Small intestine (tissue), 7 donors: ENCODE results near the gene OCIAD2. TPM values are rescaled to one million over a fixed set of nuclear protein-coding genes. Genes with fewer than 3 reads are reported as not detected.
"Not testable (repeated sequence)": the region's sequence is repeated elsewhere in the genome, so short reads cannot be mapped to it uniquely, and the experiment has no call there.

Experiments used
- DNase-seq, 2 donors: peaks; one replicate each; pipeline versions ENCODE4 v3.0.0 to v3.0.0-alpha.2; 2013
- FAIRE-seq: peaks from 2 replicates; lab custom pipeline; 2012; peaks lifted over from hg19 to GRCh38; lab: Jason Lieb, UNC
- H3K27ac ChIP-seq, 3 donors: one replicate each; pipeline ENCODE4 v1.5.1; 2013; ENCODE audit warnings: low read length in 2 of 3, mild to moderate bottlenecking in 2 of 3, control low read depth in 1 of 3, inconsistent platforms in 1 of 3, low read depth in 1 of 3, moderate library complexity in 1 of 3
- H3K27me3 ChIP-seq, 3 donors: one replicate each; pipeline ENCODE4 v1.6.1; 2013; ENCODE audit warnings: low read length in 3 of 3, inconsistent platforms in 1 of 3; ENCODE audit not compliant: control insufficient read depth in 3 of 3, insufficient read depth in 3 of 3
- H3K36me3 ChIP-seq, 3 donors: one replicate each; pipeline ENCODE4 v1.6.1; 2013; ENCODE audit warnings: low read length in 3 of 3, inconsistent platforms in 1 of 3, low read depth in 1 of 3, mild to moderate bottlenecking in 1 of 3, moderate library complexity in 1 of 3; ENCODE audit not compliant: control insufficient read depth in 3 of 3, insufficient read depth in 2 of 3
- H3K4me1 ChIP-seq, 3 donors: one replicate each; pipeline ENCODE4 v1.6.1; 2013; ENCODE audit warnings: low read length in 2 of 3, inconsistent platforms in 1 of 3, low read depth in 1 of 3, mild to moderate bottlenecking in 1 of 3, moderate library complexity in 1 of 3; ENCODE audit not compliant: control insufficient read depth in 3 of 3, insufficient read depth in 2 of 3
- H3K4me3 ChIP-seq, 3 donors: one replicate each; pipeline ENCODE4 v1.5.1; 2013; ENCODE audit warnings: low read length in 3 of 3, control low read depth in 1 of 3, inconsistent platforms in 1 of 3, low read depth in 1 of 3, mild to moderate bottlenecking in 1 of 3, moderate library complexity in 1 of 3
- H3K9me3 ChIP-seq, 2 donors: one replicate each; pipeline ENCODE4 v1.6.1; 2013; ENCODE audit warnings: low read depth in 1 of 2, low read length in 1 of 2; ENCODE audit not compliant: control insufficient read depth in 2 of 2, insufficient read depth in 1 of 2
- WGBS, 3 donors: extraction: QIAGEN DNeasy Blood & Tissue Kit; methylation state at CpG; one replicate each; pipeline ENCODE4 v1.1.7; 2013; 5-methylcytosine and 5-hydroxymethylcytosine counted together
- polyA plus RNA-seq, 4 donors: library from polyadenylated mRNA; stranded (reverse) in 3 of 4; unstranded in 1 of 4; fragments of 200-250 nt in 3 of 4; fragments of 120-200 nt in 1 of 4; gene quantifications; one replicate each; pipeline versions ENCODE4 v1.2.1 to v1.2.3, GENCODE V29; 2013
- donor health status: healthy with polysubstance abuse.
- donor health status: control.
- donor health status: control.
- donor health status: Bipolar disorder and iron deficiency.
- donor health status: healthy.

The OCIAD2 gene
- polyA plus RNA-seq, 4 donors, result 90.5 to 223 (median 166) TPM

- no peaks in the 10 kb centered on the region for H3K9me3 ChIP-seq
- WGBS, 3 donors, result 51 to 69% (median 59%) methylated on average over 1 of the region's 1 CpG
- FAIRE-seq, result no peak
- no peak overlapping the region for H3K4me3 ChIP-seq
- peaks cover 4 to 11% (median 8%) of the 10 kb centered on the region in 3 donors for H3K36me3 ChIP-seq
- no peaks in the 10 kb centered on the region for H3K27me3 ChIP-seq
- no peak overlapping the region for H3K27ac ChIP-seq
- DNase-seq, result no peak
- no peaks in the 10 kb centered on the region for H3K4me1 ChIP-seq
Observed at GRCh38 chr4:48862661-48863060, 43.9 kb downstream of the OCIAD2 start.

- FAIRE-seq, result no peak
- Histone ChIP-seq H3K9me3 (no peaks in the 10 kb centered on the region), H3K27ac (no peak overlapping the region), H3K4me3 (no peak overlapping the region), H3K36me3 (peaks cover 5 to 14% (median 8%) of the 10 kb centered on the region in 3 donors), H3K4me1 (no peaks in the 10 kb centered on the region), H3K27me3 (no peaks in the 10 kb centered on the region)
- 84 to 95% (median 88%) methylated on average over 3 of the region's 3 CpGs for WGBS, 3 donors
- no peak for DNase-seq
Observed at GRCh38 chr4:48862038-48862437, 44.5 kb downstream of the OCIAD2 start.

- no peaks in the 10 kb centered on the region for H3K4me1 ChIP-seq
- FAIRE-seq (no peak), DNase-seq (no peak)
- no peaks in the 10 kb centered on the region for H3K27me3 ChIP-seq
- WGBS, 3 donors, result 87 to 92% (median 89%) methylated on average over 7 of the region's 7 CpGs
- H3K36me3 ChIP-seq, result peaks cover 8 to 24% (median 8%) of the 10 kb centered on the region in 3 donors
- H3K27ac ChIP-seq, result no peak overlapping the region
- H3K4me3 ChIP-seq, result no peak overlapping the region
- H3K9me3 ChIP-seq, result no peaks in the 10 kb centered on the region
Observed at GRCh38 chr4:48858130-48858529, 48.4 kb downstream of the OCIAD2 start.

DNA sequence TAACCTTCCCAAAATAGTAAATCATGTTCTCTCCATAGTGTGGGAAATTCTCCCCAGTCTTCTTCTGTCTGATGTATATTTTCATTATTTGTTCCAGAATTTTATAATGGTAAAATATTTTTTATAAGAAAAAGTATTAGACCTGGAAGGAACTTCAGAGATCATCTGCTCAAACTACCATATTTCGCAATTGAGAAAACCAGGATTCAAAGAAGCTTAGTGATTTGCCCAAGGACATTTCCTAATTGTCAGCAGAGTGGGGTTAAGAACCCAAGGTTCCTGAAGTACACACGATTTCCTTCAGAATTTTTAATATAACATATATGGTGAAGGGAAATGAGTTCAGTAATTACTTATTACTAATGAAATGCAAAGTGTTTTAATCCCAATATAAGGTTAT, 51.6 kb downstream of the OCIAD2 start:
- H3K27ac ChIP-seq, result no peak overlapping the region
- no peaks in the 10 kb centered on the region for H3K9me3 ChIP-seq
- no peaks in the 10 kb centered on the region for H3K27me3 ChIP-seq
- FAIRE-seq, result no peak
- no peak for DNase-seq
- H3K4me3 ChIP-seq, result no peak overlapping the region
- peaks cover 12 to 34% (median 13%) of the 10 kb centered on the region in 3 donors for H3K36me3 ChIP-seq
- WGBS, 3 donors, result 91 to 97% (median 93%) methylated on average over 2 of the region's 2 CpGs
- H3K4me1 ChIP-seq, result no peaks in the 10 kb centered on the region

GRCh38 chr4:48854395-48854683, 52.2 kb downstream of the OCIAD2 start:
- 95 to 96% (median 96%) methylated on average over 1 of the region's 1 CpG for WGBS, 3 donors
- FAIRE-seq, result no peak

DNA sequence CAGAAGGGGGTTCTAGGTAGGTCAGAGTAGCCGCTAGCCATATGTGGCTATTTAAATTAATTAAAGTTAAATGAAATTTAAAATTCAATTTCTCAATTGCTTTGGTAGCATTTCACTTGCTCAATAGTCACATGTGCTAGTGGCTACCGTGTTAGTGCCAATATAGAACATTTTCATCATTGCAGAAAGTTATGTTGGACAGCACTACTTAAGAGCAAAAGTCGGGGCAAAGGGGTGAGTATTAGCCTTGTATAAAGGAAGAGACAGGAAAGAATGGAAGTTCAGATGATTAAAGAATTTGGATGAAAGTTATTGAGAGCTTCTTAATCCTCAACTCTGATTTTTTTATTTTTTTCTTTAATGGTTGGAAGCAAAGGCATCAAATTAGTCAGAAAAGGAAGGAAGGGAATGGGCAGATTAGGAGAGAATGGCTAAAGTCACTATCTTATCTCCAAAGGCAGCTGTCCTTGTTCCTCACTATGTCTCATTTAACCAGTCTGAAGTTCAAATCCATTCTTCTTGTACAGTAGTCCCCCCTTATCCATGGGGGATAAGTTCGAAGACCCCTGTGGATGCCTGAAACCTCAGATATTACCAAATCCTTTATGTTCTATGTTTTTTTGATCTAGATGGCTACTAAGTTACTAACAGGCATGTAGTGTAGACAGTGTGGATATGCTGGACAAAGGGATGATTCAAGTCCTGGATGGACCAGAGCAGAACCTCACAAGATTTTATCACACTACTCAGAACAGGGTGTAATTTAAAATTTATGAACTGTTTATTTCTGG, 52.8 kb downstream of the OCIAD2 start:
- no peak for DNase-seq
- FAIRE-seq, result no peak
- 96 to 98% (median 97%) methylated on average over 4 of the region's 4 CpGs for WGBS, 3 donors
- Histone ChIP-seq H3K4me3 (no peak overlapping the region), H3K27me3 (no peaks in the 10 kb centered on the region), H3K36me3 (peaks cover 12 to 36% (median 15%) of the 10 kb centered on the region in 3 donors), H3K9me3 (no peaks in the 10 kb centered on the region), H3K4me1 (no peaks in the 10 kb centered on the region), H3K27ac (no peak overlapping the region)

More at GRCh38 chr4:48854395-48854683, 52.2 kb downstream of the OCIAD2 start:
- H3K4me3 ChIP-seq, result no peak overlapping the region
- no peak for DNase-seq
- no peaks in the 10 kb centered on the region for H3K9me3 ChIP-seq
- no peaks in the 10 kb centered on the region for H3K27me3 ChIP-seq
- H3K27ac ChIP-seq, result no peak overlapping the region
- H3K4me1 ChIP-seq, result no peaks in the 10 kb centered on the region
- peaks cover 12 to 34% (median 15%) of the 10 kb centered on the region in 3 donors for H3K36me3 ChIP-seq

GRCh38 chr4:48851651-48852050, 54.9 kb downstream of the OCIAD2 start:
- WGBS, 3 donors, result 35 to 70% (median 65%) methylated on average over 1 of the region's 1 CpG
- Histone ChIP-seq H3K27ac (no peak overlapping the region), H3K36me3 (peaks cover 7 to 26% (median 7%) of the 10 kb centered on the region in 3 donors), H3K4me1 (no peaks in the 10 kb centered on the region), H3K9me3 (no peaks in the 10 kb centered on the region), H3K27me3 (no peaks in the 10 kb centered on the region), H3K4me3 (no peak overlapping the region)
- no peak for DNase-seq
- FAIRE-seq, result no peak

GRCh38 chr4:48848799-48849198, 57.8 kb downstream of the OCIAD2 start:
- not testable (repeated sequence) for H3K27me3 ChIP-seq, FAIRE-seq, H3K4me3 ChIP-seq, H3K4me1 ChIP-seq, H3K9me3 ChIP-seq, H3K27ac ChIP-seq, DNase-seq
- H3K36me3 ChIP-seq, result peaks cover 7 to 20% (median 11%) of the 10 kb centered on the region in 3 donors
- WGBS, 3 donors, result 95 to 97% (median 96%) methylated on average over 6 of the region's 6 CpGs
